Fibroblast of pulmonary artery (primary cell): ENCODE results near the gene POGK.

ENCODE experiments used
- DNase-seq: peaks from one replicate; pipeline ENCODE4 v3.0.0-alpha.2; 2010; ENCODE audit warnings: low read depth
- H3K4me3 ChIP-seq: replicated peaks from 2 replicates; pipeline ENCODE4 v1.5.1; 2011; ENCODE audit warnings: low read depth, mild to moderate bottlenecking, control low read depth, low read length, moderate library complexity
- CTCF ChIP-seq: IDR thresholded peaks from 2 replicates; pipeline ENCODE4 v1.5.1; 2011; ENCODE audit warnings: mild to moderate bottlenecking, control low read depth, low read length, inconsistent platforms; ENCODE audit errors: missing control alignments

Gene POGK

GRCh38 chr1:166857995-166858394 is 18.7 kb downstream of the POGK start:
- DNase-seq = no peak
- H3K4me3 ChIP-seq = no peak overlapping the region
- TF ChIP-seq CTCF = no peak

- no peak overlapping the region for H3K4me3 ChIP-seq
- no peak for TF ChIP-seq CTCF
- no peak for DNase-seq
Observed at GRCh38 chr1:166858726-166859419, 19.6 kb downstream of the POGK start.

DNA sequence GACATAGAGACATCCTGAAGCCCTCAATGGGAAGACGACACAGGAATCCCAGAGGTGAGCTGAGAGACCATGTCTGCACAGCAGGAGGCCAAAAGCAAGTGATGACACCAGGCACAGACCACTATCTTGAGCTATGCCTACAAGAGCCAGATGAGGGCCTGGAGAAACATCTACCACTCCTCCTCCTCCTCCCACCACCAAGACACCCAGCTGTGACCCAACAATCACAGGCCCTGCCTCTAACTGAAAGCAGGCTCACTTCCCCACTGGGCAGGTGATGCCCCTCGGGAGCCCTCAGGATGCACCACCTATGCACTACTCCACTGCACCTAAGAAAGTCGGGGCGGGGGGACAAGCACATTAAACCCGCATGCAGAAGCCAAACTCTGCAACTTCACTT is 20.3 kb downstream of the POGK start:
- DNase-seq = no peak
- no peak overlapping the region for H3K4me3 ChIP-seq
- TF ChIP-seq CTCF = no peak

GRCh38 chr1:166865926-166866325 is 26.7 kb downstream of the POGK start:
- DNase-seq = peak; percentile 15
- TF ChIP-seq CTCF = no peak
- H3K4me3 ChIP-seq = no peak overlapping the region

DNA sequence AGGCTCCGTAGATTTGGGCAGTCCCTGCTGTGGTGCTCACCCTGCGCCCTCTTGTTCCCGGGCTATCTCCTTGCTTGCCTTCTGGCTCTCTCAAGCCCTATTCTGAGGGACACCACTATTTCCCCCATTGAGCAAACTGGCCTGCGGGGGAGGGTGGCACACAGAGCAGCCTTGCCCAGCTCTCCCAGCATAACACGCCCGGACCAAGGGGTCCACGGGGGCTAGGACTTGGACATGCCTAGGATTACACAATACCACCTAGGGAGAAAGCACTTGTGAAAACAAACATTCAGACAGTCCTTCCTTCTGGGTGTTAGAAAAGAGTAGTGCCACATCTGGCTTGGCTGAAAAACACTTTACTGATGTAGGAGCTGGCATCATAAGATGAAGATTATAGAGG is 29.4 kb downstream of the POGK start:
- H3K4me3 ChIP-seq = no peak overlapping the region
- no peak for DNase-seq
- TF ChIP-seq CTCF = no peak

- no peak for DNase-seq
- TF ChIP-seq CTCF = no peak
- H3K4me3 ChIP-seq = no peak overlapping the region
Observed at GRCh38 chr1:166869318-166870099, 30.2 kb downstream of the POGK start.
